ENCODE results near the gene FKBP15. TPM values are rescaled to one million over a fixed set of nuclear protein-coding genes. Genes with fewer than 3 reads are reported as not detected.

FKBP15 gene
- 32.9 and 35.5 TPM in 2 replicates for total RNA-seq

GRCh38 chr9:113221003-113221799 lies at the start of gene FKBP15, which contains the start of gene SLC31A1:
Gene FKBP15, minus strand, starts transcription at chr9:113221277. Its CDS starts 34 bp downstream, at chr9:113221243.
Gene SLC31A1, plus strand, starts transcription at chr9:113221544. Its CDS starts 34,605 bp downstream, at chr9:113256149.

GRCh38 chr9:113150670-113151611 lies 70.1 kb downstream of the FKBP15 start, which contains the start of gene SLC31A2:
Gene SLC31A2, plus strand, starts transcription at chr9:113151007. Its CDS starts 68 bp downstream, at chr9:113151075.

Other genes with a start within 250 kb of the FKBP15 start
- gene ZNF883, start 209.1 kb downstream of the FKBP15 start, total RNA-seq: 10.3 and 16.1 TPM in 2 replicates
- 4.4 and 6.8 TPM in 2 replicates for gene ZFP37, start 164.6 kb downstream of the FKBP15 start, total RNA-seq
- 33.3 and 39.0 TPM in 2 replicates for gene SLC31A2, start 70.3 kb downstream of the FKBP15 start, total RNA-seq
- 37.4 and 39.3 TPM in 2 replicates for gene SLC31A1, start 267 bp upstream of the FKBP15 start, total RNA-seq
- gene CDC26, start 54.3 kb upstream of the FKBP15 start, total RNA-seq: 46.4 and 60.4 TPM in 2 replicates
- gene PRPF4, start 54.4 kb upstream of the FKBP15 start, total RNA-seq: 20.9 and 25.6 TPM in 2 replicates
- not detected in 2 replicates for gene RNF183, start 82.1 kb upstream of the FKBP15 start, total RNA-seq
- gene WDR31, start 119.0 kb upstream of the FKBP15 start, total RNA-seq: 2.9 and 3.2 TPM in 2 replicates
- gene BSPRY, start 128.3 kb upstream of the FKBP15 start, total RNA-seq: under 0.01 and 0.11 TPM in 2 replicates
- 15.7 and 19.3 TPM in 2 replicates for gene HDHD3, start 155.7 kb upstream of the FKBP15 start, total RNA-seq
- 21.3 and 22.9 TPM in 2 replicates for gene ALAD, start 180.0 kb upstream of the FKBP15 start, total RNA-seq
- gene POLE3, start 189.4 kb upstream of the FKBP15 start, total RNA-seq: 37.1 and 47.3 TPM in 2 replicates
- 0.43 and 0.52 TPM in 2 replicates for gene C9orf43, start 189.5 kb upstream of the FKBP15 start, total RNA-seq
- 83.4 and 87.5 TPM in 2 replicates for gene RGS3, start 242.4 kb upstream of the FKBP15 start, total RNA-seq